ENCODE data around the gene METRN.
"Not testable (repeated sequence)": the region's sequence is repeated elsewhere in the genome, so short reads cannot be mapped to it uniquely, and the experiment has no call there.

The METRN gene

GRCh38 chr16:712740-713250, 2.1 kb upstream of the METRN start:
- H3K4me3 ChIP-seq (ENCODE audit: low read depth, low read length) = not testable (repeated sequence)
- TF ChIP-seq, protein P1, sequence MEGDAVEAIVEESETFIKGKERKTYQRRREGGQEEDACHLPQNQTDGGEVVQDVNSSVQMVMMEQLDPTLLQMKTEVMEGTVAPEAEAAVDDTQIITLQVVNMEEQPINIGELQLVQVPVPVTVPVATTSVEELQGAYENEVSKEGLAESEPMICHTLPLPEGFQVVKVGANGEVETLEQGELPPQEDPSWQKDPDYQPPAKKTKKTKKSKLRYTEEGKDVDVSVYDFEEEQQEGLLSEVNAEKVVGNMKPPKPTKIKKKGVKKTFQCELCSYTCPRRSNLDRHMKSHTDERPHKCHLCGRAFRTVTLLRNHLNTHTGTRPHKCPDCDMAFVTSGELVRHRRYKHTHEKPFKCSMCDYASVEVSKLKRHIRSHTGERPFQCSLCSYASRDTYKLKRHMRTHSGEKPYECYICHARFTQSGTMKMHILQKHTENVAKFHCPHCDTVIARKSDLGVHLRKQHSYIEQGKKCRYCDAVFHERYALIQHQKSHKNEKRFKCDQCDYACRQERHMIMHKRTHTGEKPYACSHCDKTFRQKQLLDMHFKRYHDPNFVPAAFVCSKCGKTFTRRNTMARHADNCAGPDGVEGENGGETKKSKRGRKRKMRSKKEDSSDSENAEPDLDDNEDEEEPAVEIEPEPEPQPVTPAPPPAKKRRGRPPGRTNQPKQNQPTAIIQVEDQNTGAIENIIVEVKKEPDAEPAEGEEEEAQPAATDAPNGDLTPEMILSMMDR (IDR thresholded peaks at IDR 0.05; ENCODE audit: borderline replicate concordance, insufficient read depth, low read depth, low read length) = peak; percentile 43; the same call in 1 of the 2 replicates

- H3K4me3 ChIP-seq (ENCODE audit: low read depth, low read length) = no peak overlapping the region
- TF ChIP-seq, protein P1 (IDR thresholded peaks at IDR 0.05; ENCODE audit: borderline replicate concordance, insufficient read depth, low read depth, low read length) = no peak
Measured at GRCh38 chr16:714079-714478, 839 bp upstream of the METRN start.

- TF ChIP-seq, protein P1 (IDR thresholded peaks at IDR 0.05; ENCODE audit: borderline replicate concordance, insufficient read depth, low read depth, low read length) = peak; percentile 7; the same call in 1 of the 2 replicates
- peak overlapping the region; percentile 45 for H3K4me3 ChIP-seq (ENCODE audit: low read depth, low read length)
Measured at GRCh38 chr16:715477-716199, 720 bp downstream of the METRN start.

DNA sequence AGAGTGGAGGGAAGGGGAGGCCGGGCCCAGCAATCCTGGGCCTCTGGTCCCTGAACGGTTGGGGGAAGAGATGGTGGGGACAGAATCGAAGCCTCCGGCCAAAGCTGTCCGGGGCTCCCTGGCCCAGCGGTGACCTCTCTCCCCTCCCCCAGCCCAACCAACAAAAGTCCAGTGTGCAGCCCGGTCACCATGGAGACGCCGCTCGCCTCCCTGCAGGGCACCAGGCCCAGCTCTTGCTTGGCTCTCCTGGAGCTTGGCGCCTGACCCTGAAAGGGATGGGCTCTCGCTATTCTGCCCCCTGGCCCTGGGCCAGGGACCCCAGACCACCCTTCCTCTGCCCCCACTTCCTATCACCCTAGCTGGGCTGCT, 1.3 kb downstream of the METRN start:
- TF ChIP-seq, protein P1 (IDR thresholded peaks at IDR 0.05; ENCODE audit: borderline replicate concordance, insufficient read depth, low read depth, low read length) = no peak

DNA sequence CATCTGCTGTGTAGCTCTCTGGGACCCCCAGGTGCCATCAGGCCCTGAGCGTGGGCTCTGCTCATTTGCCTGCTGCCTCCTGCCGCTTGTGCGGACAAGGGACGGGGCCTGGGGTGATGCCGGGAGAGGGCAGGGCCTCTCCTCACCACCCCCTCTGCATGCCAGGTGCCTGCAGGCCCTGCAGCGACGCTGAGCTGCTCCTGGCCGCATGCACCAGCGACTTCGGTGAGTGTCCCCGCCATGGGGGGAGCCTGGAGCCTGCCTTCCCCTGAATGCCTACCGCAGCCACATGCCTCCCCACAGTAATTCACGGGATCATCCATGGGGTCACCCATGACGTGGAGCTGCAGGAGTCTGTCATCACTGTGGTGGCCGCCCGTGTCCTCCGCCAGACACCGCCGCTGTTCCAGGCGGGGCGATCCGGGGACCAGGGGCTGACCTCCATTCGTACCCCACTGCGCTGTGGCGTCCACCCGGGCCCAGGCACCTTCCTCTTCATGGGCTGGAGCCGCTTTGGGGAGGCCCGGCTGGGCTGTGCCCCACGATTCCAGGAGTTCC, 1.9 kb downstream of the METRN start:
- TF ChIP-seq, protein P1 (IDR thresholded peaks at IDR 0.05; ENCODE audit: borderline replicate concordance, insufficient read depth, low read depth, low read length) = no peak
- no peak overlapping the region for H3K4me3 ChIP-seq (ENCODE audit: low read depth, low read length)

More for the DNA sequence above, 1.3 kb downstream of the METRN start:
- H3K4me3 ChIP-seq (ENCODE audit: low read depth, low read length) = no peak overlapping the region

DNA sequence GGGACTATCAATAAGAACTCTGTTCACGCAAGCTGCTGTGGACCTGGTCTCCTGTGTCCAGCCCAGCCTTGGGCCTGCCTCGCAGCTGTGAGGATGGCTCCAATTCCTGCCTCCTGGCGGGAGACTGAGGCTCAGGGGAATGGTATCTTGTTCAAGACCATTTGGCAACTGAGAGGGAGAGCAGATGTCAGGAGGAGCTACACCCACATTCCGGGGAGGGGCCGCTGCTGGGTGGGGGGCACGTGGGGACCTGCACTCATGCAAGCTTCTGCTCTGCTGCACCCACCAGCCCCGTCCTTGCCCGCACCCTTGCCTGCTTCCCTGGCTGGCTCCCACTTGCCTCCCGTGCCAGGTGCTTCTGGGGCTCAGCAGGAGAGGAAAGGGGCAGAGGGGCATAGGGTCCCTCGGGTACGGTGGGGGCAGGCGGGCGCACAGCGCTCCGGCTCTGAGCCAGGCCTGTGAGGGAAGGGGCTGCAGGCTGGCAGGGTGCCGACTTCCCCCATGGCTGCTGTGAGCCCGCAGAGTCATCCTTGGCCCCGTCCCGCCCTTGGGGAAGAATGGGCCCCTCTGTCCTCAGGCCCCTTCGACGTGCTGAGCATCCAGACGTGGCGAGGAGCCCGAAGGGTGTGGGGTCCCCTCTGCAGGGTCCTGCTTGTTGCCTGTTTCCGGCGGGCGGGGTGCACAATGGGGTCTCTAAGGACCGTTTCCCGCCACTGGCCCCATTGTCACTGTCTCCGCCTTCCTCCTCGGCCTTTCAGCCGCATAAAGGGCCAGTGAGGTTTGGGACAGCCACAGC, 2.7 kb downstream of the METRN start:
- no peak overlapping the region for H3K4me3 ChIP-seq (ENCODE audit: low read depth, low read length)
- TF ChIP-seq, protein P1 (IDR thresholded peaks at IDR 0.05; ENCODE audit: borderline replicate concordance, insufficient read depth, low read depth, low read length) = no peak

Data from GM12875 (cell line).